Measurements from ENCODE around the gene HIVEP2.

The HIVEP2 gene

DNA sequence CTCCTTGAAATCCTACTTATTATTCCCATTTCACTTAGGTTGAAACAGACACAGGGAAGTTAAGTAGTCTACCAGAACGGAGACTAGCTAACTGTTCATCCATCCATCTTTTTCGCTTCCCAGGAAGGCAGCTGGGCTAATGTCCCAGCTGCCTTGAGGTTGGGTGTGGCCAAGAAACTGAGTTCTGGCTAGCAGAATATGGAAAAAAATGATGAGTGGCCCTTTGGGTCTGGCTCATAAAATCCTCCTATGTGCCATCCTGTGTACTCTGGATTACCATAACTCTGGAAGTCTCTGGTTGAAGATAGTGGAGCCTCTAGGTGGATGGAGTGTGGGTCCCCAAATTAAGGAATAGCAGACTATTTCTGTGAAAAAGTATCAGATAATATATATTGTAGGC lies 206.2 kb downstream of the HIVEP2 start:
- TF ChIP-seq, protein P1, sequence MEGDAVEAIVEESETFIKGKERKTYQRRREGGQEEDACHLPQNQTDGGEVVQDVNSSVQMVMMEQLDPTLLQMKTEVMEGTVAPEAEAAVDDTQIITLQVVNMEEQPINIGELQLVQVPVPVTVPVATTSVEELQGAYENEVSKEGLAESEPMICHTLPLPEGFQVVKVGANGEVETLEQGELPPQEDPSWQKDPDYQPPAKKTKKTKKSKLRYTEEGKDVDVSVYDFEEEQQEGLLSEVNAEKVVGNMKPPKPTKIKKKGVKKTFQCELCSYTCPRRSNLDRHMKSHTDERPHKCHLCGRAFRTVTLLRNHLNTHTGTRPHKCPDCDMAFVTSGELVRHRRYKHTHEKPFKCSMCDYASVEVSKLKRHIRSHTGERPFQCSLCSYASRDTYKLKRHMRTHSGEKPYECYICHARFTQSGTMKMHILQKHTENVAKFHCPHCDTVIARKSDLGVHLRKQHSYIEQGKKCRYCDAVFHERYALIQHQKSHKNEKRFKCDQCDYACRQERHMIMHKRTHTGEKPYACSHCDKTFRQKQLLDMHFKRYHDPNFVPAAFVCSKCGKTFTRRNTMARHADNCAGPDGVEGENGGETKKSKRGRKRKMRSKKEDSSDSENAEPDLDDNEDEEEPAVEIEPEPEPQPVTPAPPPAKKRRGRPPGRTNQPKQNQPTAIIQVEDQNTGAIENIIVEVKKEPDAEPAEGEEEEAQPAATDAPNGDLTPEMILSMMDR (IDR thresholded peaks at IDR 0.05; ENCODE audit: low read depth, low read length, missing control alignments) = no peak
- no peak overlapping the region for H3K4me3 ChIP-seq (ENCODE audit: low read depth, low read length)
- in situ Hi-C loops (cut with HindIII; ENCODE audit: low sequenced_read_pairs) = no loop called here
- no peak for DNase-seq (ENCODE audit: low read depth)

DNA sequence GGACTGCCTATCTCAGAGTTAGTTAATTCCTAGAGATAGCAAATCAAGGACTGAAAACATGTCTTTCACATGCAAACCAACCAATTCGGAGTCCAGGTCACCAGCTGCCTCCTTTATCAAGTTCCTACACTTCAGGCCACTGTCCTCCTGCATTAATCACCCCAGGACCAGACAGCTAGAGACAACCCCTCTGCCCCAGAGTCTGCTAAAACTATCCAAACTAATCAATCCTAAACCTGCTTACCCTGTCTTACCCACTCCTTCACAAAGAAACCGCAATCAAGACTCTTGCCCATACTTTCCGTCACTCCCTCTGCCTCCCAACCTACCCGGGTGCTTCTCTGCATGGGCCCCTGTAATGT lies 207.0 kb downstream of the HIVEP2 start:
- TF ChIP-seq, protein P1 (IDR thresholded peaks at IDR 0.05; ENCODE audit: low read depth, low read length, missing control alignments) = no peak
- no peak overlapping the region for H3K4me3 ChIP-seq (ENCODE audit: low read depth, low read length)
- in situ Hi-C loops (cut with HindIII; ENCODE audit: low sequenced_read_pairs) = no loop called here
- no peak for DNase-seq (ENCODE audit: low read depth)

DNA sequence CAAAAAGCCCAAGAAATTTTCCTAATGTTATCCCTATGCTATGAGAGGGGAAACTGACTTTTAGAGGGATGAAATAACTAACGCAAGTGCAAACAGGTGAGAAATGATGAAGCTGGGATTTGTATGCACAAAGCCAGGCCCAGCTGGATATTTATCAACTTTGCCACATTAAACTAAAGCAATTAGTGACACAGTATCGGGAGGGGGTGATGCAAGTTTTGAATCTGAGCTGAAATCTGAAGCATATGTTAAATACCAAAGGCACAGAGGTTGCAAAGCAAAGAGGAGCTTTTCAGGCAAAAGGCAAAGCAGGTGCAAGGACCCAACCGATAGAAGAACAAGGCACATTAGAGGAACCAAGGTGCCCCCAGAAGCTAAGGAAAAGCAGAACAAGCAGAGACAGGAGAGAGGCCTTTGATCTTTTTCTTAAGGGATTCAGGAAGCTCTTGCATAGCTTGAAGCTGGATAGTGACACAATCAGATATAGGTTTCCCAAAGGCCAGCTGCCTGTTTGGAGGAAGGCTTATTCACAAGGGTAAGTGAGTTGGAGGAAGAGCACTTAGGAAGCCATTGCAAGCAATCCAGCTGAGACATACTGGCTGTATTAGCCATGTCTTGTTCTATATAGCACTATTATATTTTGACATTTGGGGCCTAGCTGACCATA lies 207.5 kb downstream of the HIVEP2 start:
- TF ChIP-seq, protein P1 (IDR thresholded peaks at IDR 0.05; ENCODE audit: low read depth, low read length, missing control alignments) = no peak
- H3K4me3 ChIP-seq (ENCODE audit: low read depth, low read length) = no peak overlapping the region
- DNase-seq (ENCODE audit: low read depth) = no peak
- in situ Hi-C loops (cut with HindIII; ENCODE audit: low sequenced_read_pairs) = no loop called here

DNA sequence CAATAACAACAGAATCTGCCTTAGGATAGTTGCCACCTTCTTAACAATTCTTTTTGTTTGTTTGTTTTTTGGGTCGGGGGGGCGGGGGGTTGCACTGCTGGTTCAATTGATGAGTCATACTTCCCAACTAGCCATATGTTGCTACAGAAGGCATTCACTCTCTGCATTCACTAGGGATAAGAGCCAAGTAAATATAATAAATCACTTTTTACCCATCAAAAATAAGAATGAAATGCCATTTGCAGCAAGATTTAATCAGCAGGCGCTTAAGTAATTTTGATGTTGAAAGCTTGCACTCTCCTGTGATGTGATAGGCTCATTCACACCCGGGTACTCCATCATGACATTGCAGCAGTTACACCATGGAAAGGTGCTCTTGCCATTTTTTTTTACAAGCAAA lies 209.8 kb downstream of the HIVEP2 start:
- in situ Hi-C loops (cut with HindIII; ENCODE audit: low sequenced_read_pairs) = no loop called here
- TF ChIP-seq, protein P1 (IDR thresholded peaks at IDR 0.05; ENCODE audit: low read depth, low read length, missing control alignments) = no peak
- no peak overlapping the region for H3K4me3 ChIP-seq (ENCODE audit: low read depth, low read length)
- no peak for DNase-seq (ENCODE audit: low read depth)

DNA sequence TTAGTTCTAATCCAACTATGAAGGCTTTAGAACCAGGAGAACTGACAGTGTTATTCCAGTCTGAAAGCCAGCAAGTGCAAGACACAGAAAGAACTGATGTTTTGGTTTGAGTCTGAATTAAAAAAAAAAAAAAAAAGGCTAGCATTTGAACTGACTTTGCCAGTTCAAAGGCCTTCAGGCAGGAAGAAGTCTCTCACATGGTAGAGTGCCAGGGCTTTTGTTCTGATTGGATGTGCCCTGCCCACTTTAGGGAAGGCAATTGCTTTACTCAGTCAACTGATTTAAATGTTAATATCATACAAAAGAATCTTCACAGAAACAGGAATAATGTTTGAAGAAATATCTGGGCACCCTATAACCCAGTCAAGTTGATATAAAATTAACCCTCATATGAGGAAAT lies 212.2 kb downstream of the HIVEP2 start:
- no peak for DNase-seq (ENCODE audit: low read depth)
- TF ChIP-seq, protein P1 (IDR thresholded peaks at IDR 0.05; ENCODE audit: low read depth, low read length, missing control alignments) = no peak
- H3K4me3 ChIP-seq (ENCODE audit: low read depth, low read length) = no peak overlapping the region
- in situ Hi-C loops (cut with HindIII; ENCODE audit: low sequenced_read_pairs) = no loop called here

DNA sequence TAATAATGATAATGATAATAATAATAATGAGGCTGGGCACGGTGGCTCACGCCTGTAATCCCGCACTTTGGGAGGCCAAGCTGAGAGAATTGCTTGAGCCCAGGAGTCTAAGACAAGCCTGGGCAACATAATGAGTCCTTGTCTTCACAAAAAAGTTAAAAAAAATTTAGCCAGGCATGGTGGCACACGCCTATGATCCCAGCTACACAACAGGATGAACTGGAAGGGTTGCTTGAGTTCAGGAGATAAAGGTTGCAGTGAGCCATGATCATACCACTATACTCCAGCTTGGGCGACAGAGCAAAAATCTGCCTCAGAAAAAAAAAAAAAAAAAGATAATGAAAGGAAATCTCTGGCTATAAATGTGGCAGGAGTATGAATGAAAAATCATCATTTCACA lies 213.4 kb downstream of the HIVEP2 start:
- no peak overlapping the region for H3K4me3 ChIP-seq (ENCODE audit: low read depth, low read length)
- in situ Hi-C loops (cut with HindIII; ENCODE audit: low sequenced_read_pairs) = no loop called here
- TF ChIP-seq, protein P1 (IDR thresholded peaks at IDR 0.05; ENCODE audit: low read depth, low read length, missing control alignments) = no peak
- DNase-seq (ENCODE audit: low read depth) = no peak
